Measurements from ENCODE around the gene TRPC4. TPM values are rescaled to one million over a fixed set of nuclear protein-coding genes. Genes with fewer than 3 reads are reported as not detected.

Gene TRPC4
- polyA plus RNA-seq, 1 donor from 2014 or later, result 8.8 TPM

DNA sequence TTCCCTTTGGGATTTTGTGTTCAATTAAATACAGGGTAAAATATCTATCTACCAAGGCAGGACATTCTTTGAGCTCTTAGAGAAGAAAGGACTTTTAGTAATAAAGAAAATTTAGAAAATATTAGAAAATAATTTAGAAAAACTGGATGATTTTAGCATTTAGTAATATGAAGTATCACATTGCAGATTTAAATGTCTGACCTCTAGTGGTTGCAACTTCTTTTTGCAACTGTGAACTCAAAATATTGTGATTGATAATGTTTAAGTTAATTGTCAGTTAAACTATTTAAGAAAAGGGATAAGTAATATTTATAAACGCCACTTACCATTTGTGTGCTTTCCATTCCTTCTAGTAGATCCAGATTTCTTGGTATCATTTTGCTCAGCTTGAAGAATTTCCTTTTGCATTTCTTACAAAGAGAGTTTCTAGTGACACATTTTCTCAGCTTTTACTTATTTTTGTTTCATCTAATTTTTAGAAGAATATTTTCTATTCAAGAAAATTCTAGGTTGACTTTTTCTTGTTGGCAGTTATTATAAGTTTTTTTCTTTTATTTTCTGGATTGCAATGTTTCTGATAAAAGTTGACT, 260.7 kb downstream of the TRPC4 start:
- H3K9me3 ChIP-seq (ENCODE audit: low read length), result no peaks in the 10 kb centered on the region
- H3K79me2 ChIP-seq (replicated peaks; ENCODE audit: insufficient read depth, low read length), result no peaks in the 10 kb centered on the region
- no peak overlapping the region for H3K27ac ChIP-seq (ENCODE audit: low read length)
- H3K9me2 ChIP-seq (ENCODE audit: insufficient read depth, low read length), result no peaks in the 10 kb centered on the region
- H3K4me2 ChIP-seq (ENCODE audit: low read length), result no peak overlapping the region
- no peaks in the 10 kb centered on the region for H3K27me3 ChIP-seq (ENCODE audit: insufficient read depth, low read depth, low read length)
- TF ChIP-seq, protein P1, sequence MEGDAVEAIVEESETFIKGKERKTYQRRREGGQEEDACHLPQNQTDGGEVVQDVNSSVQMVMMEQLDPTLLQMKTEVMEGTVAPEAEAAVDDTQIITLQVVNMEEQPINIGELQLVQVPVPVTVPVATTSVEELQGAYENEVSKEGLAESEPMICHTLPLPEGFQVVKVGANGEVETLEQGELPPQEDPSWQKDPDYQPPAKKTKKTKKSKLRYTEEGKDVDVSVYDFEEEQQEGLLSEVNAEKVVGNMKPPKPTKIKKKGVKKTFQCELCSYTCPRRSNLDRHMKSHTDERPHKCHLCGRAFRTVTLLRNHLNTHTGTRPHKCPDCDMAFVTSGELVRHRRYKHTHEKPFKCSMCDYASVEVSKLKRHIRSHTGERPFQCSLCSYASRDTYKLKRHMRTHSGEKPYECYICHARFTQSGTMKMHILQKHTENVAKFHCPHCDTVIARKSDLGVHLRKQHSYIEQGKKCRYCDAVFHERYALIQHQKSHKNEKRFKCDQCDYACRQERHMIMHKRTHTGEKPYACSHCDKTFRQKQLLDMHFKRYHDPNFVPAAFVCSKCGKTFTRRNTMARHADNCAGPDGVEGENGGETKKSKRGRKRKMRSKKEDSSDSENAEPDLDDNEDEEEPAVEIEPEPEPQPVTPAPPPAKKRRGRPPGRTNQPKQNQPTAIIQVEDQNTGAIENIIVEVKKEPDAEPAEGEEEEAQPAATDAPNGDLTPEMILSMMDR (IDR thresholded peaks at IDR 0.05; ENCODE audit: poor library complexity, severe bottlenecking), result peak; percentile 52
- TF ChIP-seq EP300 (conservative IDR thresholded peaks at IDR 0.05; ENCODE audit: poor library complexity, severe bottlenecking) (no peak), EZH2 (IDR thresholded peaks at IDR 0.05; ENCODE audit: borderline replicate concordance, insufficient read depth, low read length, poor library complexity, severe bottlenecking) (no peak), RAD21 (conservative IDR thresholded peaks at IDR 0.05) (peak; percentile 26), TAF1 (IDR thresholded peaks at IDR 0.05; ENCODE audit: low read depth) (no peak), MXI1 (conservative IDR thresholded peaks at IDR 0.05; ENCODE audit: poor library complexity, severe bottlenecking) (no peak), SMC3 (conservative IDR thresholded peaks at IDR 0.05; ENCODE audit: poor library complexity) (peak; percentile 40), POLR2AphosphoS5 (IDR thresholded peaks at IDR 0.05) (no peak)
- TF ChIP-seq, protein P2, sequence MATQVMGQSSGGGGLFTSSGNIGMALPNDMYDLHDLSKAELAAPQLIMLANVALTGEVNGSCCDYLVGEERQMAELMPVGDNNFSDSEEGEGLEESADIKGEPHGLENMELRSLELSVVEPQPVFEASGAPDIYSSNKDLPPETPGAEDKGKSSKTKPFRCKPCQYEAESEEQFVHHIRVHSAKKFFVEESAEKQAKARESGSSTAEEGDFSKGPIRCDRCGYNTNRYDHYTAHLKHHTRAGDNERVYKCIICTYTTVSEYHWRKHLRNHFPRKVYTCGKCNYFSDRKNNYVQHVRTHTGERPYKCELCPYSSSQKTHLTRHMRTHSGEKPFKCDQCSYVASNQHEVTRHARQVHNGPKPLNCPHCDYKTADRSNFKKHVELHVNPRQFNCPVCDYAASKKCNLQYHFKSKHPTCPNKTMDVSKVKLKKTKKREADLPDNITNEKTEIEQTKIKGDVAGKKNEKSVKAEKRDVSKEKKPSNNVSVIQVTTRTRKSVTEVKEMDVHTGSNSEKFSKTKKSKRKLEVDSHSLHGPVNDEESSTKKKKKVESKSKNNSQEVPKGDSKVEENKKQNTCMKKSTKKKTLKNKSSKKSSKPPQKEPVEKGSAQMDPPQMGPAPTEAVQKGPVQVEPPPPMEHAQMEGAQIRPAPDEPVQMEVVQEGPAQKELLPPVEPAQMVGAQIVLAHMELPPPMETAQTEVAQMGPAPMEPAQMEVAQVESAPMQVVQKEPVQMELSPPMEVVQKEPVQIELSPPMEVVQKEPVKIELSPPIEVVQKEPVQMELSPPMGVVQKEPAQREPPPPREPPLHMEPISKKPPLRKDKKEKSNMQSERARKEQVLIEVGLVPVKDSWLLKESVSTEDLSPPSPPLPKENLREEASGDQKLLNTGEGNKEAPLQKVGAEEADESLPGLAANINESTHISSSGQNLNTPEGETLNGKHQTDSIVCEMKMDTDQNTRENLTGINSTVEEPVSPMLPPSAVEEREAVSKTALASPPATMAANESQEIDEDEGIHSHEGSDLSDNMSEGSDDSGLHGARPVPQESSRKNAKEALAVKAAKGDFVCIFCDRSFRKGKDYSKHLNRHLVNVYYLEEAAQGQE (IDR thresholded peaks at IDR 0.05; ENCODE audit: borderline replicate concordance), result no peak
- no peaks in the 10 kb centered on the region for H3K36me3 ChIP-seq (ENCODE audit: insufficient read depth, low read length)
- H4K20me1 ChIP-seq (ENCODE audit: insufficient read depth), result no peaks in the 10 kb centered on the region
- no peak overlapping the region for H3K4me3 ChIP-seq (ENCODE audit: low read length)
- no peaks in the 10 kb centered on the region for H3F3A ChIP-seq (ENCODE audit: insufficient read depth, low read length, poor library complexity, severe bottlenecking)
- H3K9ac ChIP-seq (ENCODE audit: low read length), result no peak overlapping the region
- H2AFZ ChIP-seq (ENCODE audit: low read depth, low read length), result no peak overlapping the region

GRCh38 chr13:37602733-37603381, 266.7 kb downstream of the TRPC4 start:
- Histone ChIP-seq H2AFZ (ENCODE audit: low read depth, low read length) (no peak overlapping the region), H3K27me3 (ENCODE audit: insufficient read depth, low read depth, low read length) (no peaks in the 10 kb centered on the region), H3K27ac (ENCODE audit: low read length) (no peak overlapping the region), H3K9me2 (ENCODE audit: insufficient read depth, low read length) (no peaks in the 10 kb centered on the region), H3F3A (ENCODE audit: insufficient read depth, low read length, poor library complexity, severe bottlenecking) (no peaks in the 10 kb centered on the region), H4K20me1 (ENCODE audit: insufficient read depth) (no peaks in the 10 kb centered on the region), H3K9ac (ENCODE audit: low read length) (no peak overlapping the region), H3K4me3 (ENCODE audit: low read length) (no peak overlapping the region), H3K9me3 (ENCODE audit: low read length) (no peaks in the 10 kb centered on the region), H3K79me2 (replicated peaks; ENCODE audit: insufficient read depth, low read length) (no peaks in the 10 kb centered on the region), H3K4me2 (ENCODE audit: low read length) (no peak overlapping the region), H3K36me3 (ENCODE audit: insufficient read depth, low read length) (no peaks in the 10 kb centered on the region)
- TF ChIP-seq EZH2 (IDR thresholded peaks at IDR 0.05; ENCODE audit: borderline replicate concordance, insufficient read depth, low read length, poor library complexity, severe bottlenecking) (no peak), RAD21 (conservative IDR thresholded peaks at IDR 0.05) (peak; percentile 84), POLR2AphosphoS5 (IDR thresholded peaks at IDR 0.05) (no peak), SMC3 (conservative IDR thresholded peaks at IDR 0.05; ENCODE audit: poor library complexity) (peak; percentile 87), TAF1 (IDR thresholded peaks at IDR 0.05; ENCODE audit: low read depth) (no peak), MXI1 (conservative IDR thresholded peaks at IDR 0.05; ENCODE audit: poor library complexity, severe bottlenecking) (no peak)
- TF ChIP-seq, protein P2 (IDR thresholded peaks at IDR 0.05; ENCODE audit: borderline replicate concordance), result no peak
- TF ChIP-seq, protein P1 (IDR thresholded peaks at IDR 0.05; ENCODE audit: poor library complexity, severe bottlenecking), result peak; percentile 78
